Ishikawa (cell line): ENCODE data around the gene F2.

Source experiments
- CEBPB ChIP-seq: IDR thresholded peaks from 2 replicates; pipeline ENCODE4 v1.6.1; 2012
- CREB1 ChIP-seq: IDR thresholded peaks from 2 replicates; pipeline ENCODE4 v1.6.1; 2012; ENCODE audit warnings: low read depth
- EGR1 ChIP-seq: IDR thresholded peaks from 2 replicates; pipeline ENCODE4 v1.6.1; 2012
- EP300 ChIP-seq: IDR thresholded peaks from 2 replicates; pipeline ENCODE4 v1.6.1; 2012; ENCODE audit warnings: borderline replicate concordance
- FOXM1 ChIP-seq: IDR thresholded peaks from 2 replicates; pipeline ENCODE4 v1.6.1; 2012; ENCODE audit warnings: low read depth, borderline replicate concordance
- NFIC ChIP-seq: IDR thresholded peaks from 2 replicates; pipeline ENCODE4 v1.6.1; 2012
- RAD21 ChIP-seq: IDR thresholded peaks from 2 replicates; pipeline ENCODE4 v1.6.1; 2012; ENCODE audit warnings: low read depth
- TAF1 ChIP-seq: IDR thresholded peaks from 2 replicates; pipeline ENCODE4 v1.6.1; 2012; ENCODE audit warnings: low read depth, mild to moderate bottlenecking
- TCF12 ChIP-seq: IDR thresholded peaks from 2 replicates; pipeline ENCODE4 v1.6.1; 2012; ENCODE audit warnings: low read depth
- TEAD4 ChIP-seq: IDR thresholded peaks from 2 replicates; pipeline ENCODE4 v1.6.1; 2012
- YY1 ChIP-seq: IDR thresholded peaks from 2 replicates; pipeline ENCODE4 v1.6.1; 2012; ENCODE audit warnings: low read depth
- ZBTB7A ChIP-seq: IDR thresholded peaks from 2 replicates; pipeline ENCODE4 v1.6.1; 2012; ENCODE audit warnings: low read depth
- TF ChIP-seq, protein P1 (sequence below): IDR thresholded peaks from 2 replicates; pipeline ENCODE4 v1.6.1; 2012
- TF ChIP-seq, protein P2 (sequence below): IDR thresholded peaks from 2 replicates; pipeline ENCODE4 v1.6.1; 2012
- TF ChIP-seq, protein P3 (sequence below): IDR thresholded peaks from 2 replicates; pipeline ENCODE4 v1.6.1; 2012; ENCODE audit warnings: low read depth, mild to moderate bottlenecking

F2 gene

DNA sequence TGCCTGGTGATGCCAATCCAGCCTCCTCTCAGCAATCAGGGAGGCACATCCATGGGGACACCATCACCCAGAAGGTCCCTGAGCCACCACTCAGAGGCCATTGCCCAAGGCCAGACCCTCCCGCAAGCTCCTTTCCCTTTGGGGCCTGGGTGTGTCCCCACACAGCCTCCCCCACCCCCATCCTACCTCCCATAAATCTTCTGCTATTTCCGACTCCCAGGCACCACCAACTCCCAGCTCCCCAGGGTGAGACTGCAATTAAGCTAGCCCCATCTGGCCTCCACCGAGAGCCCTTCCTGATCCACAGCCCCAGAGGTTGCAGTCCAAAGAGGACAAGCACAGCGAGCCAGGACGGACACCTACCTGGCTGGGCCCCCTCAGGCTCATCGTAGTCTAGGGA lies 24.9 kb upstream of the F2 start:
- no peak for TF ChIP-seq CEBPB
- no peak for TF ChIP-seq EP300
- TF ChIP-seq YY1 = no peak
- TF ChIP-seq ZBTB7A = no peak
- TF ChIP-seq TEAD4 = no peak
- TF ChIP-seq, protein P1, sequence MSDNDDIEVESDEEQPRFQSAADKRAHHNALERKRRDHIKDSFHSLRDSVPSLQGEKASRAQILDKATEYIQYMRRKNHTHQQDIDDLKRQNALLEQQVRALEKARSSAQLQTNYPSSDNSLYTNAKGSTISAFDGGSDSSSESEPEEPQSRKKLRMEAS = no peak
- TF ChIP-seq, protein P2, sequence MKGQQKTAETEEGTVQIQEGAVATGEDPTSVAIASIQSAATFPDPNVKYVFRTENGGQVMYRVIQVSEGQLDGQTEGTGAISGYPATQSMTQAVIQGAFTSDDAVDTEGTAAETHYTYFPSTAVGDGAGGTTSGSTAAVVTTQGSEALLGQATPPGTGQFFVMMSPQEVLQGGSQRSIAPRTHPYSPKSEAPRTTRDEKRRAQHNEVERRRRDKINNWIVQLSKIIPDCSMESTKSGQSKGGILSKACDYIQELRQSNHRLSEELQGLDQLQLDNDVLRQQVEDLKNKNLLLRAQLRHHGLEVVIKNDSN = no peak
- TF ChIP-seq NFIC = no peak
- TF ChIP-seq, protein P3, sequence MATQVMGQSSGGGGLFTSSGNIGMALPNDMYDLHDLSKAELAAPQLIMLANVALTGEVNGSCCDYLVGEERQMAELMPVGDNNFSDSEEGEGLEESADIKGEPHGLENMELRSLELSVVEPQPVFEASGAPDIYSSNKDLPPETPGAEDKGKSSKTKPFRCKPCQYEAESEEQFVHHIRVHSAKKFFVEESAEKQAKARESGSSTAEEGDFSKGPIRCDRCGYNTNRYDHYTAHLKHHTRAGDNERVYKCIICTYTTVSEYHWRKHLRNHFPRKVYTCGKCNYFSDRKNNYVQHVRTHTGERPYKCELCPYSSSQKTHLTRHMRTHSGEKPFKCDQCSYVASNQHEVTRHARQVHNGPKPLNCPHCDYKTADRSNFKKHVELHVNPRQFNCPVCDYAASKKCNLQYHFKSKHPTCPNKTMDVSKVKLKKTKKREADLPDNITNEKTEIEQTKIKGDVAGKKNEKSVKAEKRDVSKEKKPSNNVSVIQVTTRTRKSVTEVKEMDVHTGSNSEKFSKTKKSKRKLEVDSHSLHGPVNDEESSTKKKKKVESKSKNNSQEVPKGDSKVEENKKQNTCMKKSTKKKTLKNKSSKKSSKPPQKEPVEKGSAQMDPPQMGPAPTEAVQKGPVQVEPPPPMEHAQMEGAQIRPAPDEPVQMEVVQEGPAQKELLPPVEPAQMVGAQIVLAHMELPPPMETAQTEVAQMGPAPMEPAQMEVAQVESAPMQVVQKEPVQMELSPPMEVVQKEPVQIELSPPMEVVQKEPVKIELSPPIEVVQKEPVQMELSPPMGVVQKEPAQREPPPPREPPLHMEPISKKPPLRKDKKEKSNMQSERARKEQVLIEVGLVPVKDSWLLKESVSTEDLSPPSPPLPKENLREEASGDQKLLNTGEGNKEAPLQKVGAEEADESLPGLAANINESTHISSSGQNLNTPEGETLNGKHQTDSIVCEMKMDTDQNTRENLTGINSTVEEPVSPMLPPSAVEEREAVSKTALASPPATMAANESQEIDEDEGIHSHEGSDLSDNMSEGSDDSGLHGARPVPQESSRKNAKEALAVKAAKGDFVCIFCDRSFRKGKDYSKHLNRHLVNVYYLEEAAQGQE = no peak
- TF ChIP-seq CREB1 = no peak
- TF ChIP-seq RAD21 = no peak
- no peak for TF ChIP-seq TAF1
- no peak for TF ChIP-seq FOXM1
- TF ChIP-seq EGR1 = no peak
- no peak for TF ChIP-seq TCF12

DNA sequence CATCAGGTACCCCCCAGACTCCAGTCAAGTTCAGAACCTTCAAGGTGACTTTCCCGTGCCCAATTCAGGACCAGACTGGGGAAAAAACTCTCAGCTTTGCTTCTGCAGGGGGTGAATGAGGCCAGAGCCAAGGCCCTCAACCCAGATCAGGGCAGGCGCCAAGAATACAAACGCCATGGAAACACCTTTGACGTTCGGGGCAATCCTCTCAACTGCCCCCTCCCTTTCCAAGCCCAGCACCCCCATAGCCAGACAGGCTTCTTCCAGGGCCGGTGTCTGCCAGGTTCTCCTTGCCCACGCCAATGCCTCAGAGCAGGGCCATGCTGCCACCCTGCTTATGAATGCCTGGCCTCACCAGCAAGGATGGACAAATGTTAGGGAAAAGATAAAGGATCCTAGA lies 24.4 kb upstream of the F2 start:
- no peak for TF ChIP-seq EP300
- TF ChIP-seq CEBPB = no peak
- no peak for TF ChIP-seq YY1
- no peak for TF ChIP-seq NFIC
- no peak for TF ChIP-seq TEAD4

DNA sequence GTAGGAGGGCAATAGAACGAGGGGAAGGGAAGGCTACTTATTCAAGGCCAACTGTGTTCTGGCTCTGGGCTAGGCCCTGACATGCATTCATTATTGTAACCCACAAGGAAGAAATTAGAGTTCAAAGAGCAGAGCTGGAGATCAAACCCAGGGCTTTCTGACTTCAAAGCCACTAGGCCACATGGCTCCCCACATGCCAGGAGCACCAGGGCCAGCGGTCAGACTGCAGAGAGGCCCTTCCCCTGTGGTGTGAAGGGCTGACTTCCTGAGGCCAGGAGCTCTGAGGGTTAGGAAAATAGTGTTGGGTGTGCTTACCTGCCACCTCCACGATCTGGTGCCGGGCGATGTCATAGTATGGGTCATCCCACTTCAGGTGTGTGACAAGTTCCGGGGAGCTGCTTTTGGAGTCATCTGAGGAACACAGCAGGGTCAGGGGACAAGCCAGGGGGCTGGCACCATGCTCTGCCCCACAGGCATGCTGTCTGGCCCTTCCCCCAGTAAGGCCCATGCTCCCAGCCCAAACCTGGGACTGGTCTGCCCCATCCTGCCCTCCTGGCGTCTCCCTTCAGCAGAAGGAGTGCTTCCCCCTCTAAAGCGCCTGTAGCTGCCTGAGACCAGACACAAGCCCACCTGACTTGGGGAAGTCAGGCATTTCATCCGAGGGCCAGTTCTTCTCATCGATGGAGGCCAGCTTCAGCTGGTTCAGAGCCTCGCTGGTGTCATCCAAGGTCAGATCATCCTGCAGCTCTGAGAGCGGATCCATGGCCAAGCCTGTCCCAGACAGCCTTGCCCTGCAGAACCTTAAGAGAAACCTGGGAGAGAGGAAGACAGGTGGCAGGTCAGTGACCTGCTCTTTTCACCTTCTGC lies 23.4 kb upstream of the F2 start:
- TF ChIP-seq EGR1 (no peak), FOXM1 (no peak), ZBTB7A (no peak), CEBPB (no peak), TCF12 (no peak), TEAD4 (no peak), YY1 (no peak), EP300 (no peak), RAD21 (no peak), CREB1 (no peak)
- TF ChIP-seq, protein P3 = no peak
- TF ChIP-seq, protein P1 = no peak

DNA sequence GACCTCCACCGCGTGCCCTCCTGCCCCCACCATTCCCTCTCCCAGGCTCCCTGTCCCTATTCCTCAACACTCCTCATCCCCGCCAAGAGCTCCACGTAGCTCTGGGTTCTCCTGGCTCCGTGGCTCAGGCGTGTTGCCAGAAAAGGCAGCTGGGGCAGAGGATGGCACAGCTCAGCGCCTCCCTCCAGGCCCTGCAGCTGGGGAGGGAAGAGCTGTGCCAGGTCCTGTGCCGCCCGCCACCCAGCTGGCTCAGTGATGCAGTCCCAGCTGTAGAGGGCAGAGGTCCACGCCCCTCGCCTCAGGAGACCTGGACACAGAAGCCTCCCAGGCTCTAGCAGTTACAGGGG lies 22.8 kb upstream of the F2 start:
- TF ChIP-seq, protein P2 = no peak
- TF ChIP-seq CEBPB = no peak
- TF ChIP-seq FOXM1 = no peak
- TF ChIP-seq, protein P3 = no peak
- no peak for TF ChIP-seq CREB1
- no peak for TF ChIP-seq TEAD4
- TF ChIP-seq EP300 = no peak
- TF ChIP-seq NFIC = no peak
- no peak for TF ChIP-seq TAF1
- no peak for TF ChIP-seq ZBTB7A
- no peak for TF ChIP-seq RAD21
- TF ChIP-seq YY1 = no peak
- no peak for TF ChIP-seq TCF12
